ENCODE measurements around the gene LRR1. TPM values are rescaled to one million over a fixed set of nuclear protein-coding genes. Genes with fewer than 3 reads are reported as not detected.

Gene LRR1
- total and polyA plus RNA-seq, 9 of the 15 experiments (the other 6 are each of a cell fraction or from before 2014, with no cell fraction given): 26.5 to 58.1 (median 31.8) TPM

DNA sequence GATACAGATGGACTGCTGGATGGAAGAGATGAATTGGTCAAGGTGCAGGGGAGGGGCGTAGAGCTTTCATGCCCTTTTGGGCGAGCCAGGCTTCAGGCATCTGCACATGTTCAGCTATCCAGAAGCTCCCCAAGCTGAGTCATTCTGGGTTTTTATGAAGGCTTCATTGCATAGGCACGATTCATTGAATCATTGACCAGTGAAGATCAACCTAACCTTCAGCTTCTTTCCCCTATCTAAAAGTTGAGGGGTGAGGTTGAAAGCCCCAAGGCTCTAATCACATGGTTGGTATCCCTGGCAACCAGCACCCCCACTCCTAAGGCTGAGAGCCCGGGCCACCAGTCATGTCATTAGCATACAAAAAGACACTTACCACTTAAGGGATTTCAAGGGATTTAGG lies 48.9 kb upstream of the LRR1 start:
- Histone ChIP-seq H3K27me3 (ENCODE audit: control insufficient read depth in 2 of 2, insufficient read depth in 2 of 2, low read length in 2 of 2) (no peaks in the 10 kb centered on the region), H2AFZ (ENCODE audit: low read depth, low read length) (no peak overlapping the region), H4K20me1 (replicated peaks; ENCODE audit: control insufficient read depth, insufficient read depth, low read length) (no peaks in the 10 kb centered on the region; the same call in 1 of the 2 replicates), H3K9me3 (replicated peaks; ENCODE audit: control insufficient read depth, insufficient read depth, low read depth, low read length) (no peaks in the 10 kb centered on the region), H3K36me3 (ENCODE audit: control insufficient read depth, insufficient read depth, low read length) (no peaks in the 10 kb centered on the region), H3K4me2 (ENCODE audit: insufficient read depth, low read length) (no peak overlapping the region), H3K9ac (ENCODE audit: insufficient read depth in 1 of 2, low read depth in 2 of 2, low read length in 2 of 2) (no peak overlapping the region), H3K9me1 (ENCODE audit: control insufficient read depth, insufficient read depth, low read length) (no peaks in the 10 kb centered on the region), H3K27ac (ENCODE audit: extremely low read depth, low read depth, low read length) (no peak overlapping the region), H3K4me3 (no peak overlapping the region), H3K4me1 (replicated peaks in 1 of 2; ENCODE audit: control insufficient read depth in 2 of 2, insufficient read depth in 2 of 2, low read length in 2 of 2) (no peaks in the 10 kb centered on the region), H3K79me2 (ENCODE audit: control insufficient read depth, insufficient read depth, low read length) (no peaks in the 10 kb centered on the region)
- in situ Hi-C loops (cut with MboI) (no loop called here), intact Hi-C loops (cut with micrococcal nuclease) (loop anchor here (10.0 kb wide), 1 partner anchor 85 kb away; no protein-coding TSS in a partner anchor)
- TF ChIP-seq CBFB (CRISPR knock-in tag; IDR thresholded peaks at IDR 0.05): no peak
- TF ChIP-seq CTBP1 (IDR thresholded peaks at IDR 0.05; ENCODE audit: borderline replicate concordance): no peak
- no peak for TF ChIP-seq ZBTB7A (IDR thresholded peaks at IDR 0.05; ENCODE audit: borderline replicate concordance, control insufficient read depth, low read depth, low read length)
- no peak for TF ChIP-seq PTBP1 (IDR thresholded peaks at IDR 0.05; ENCODE audit: low read depth, low read length)
- TF ChIP-seq ZNF217 (CRISPR knock-in tag; IDR thresholded peaks at IDR 0.05): no peak
- TF ChIP-seq, protein P1, sequence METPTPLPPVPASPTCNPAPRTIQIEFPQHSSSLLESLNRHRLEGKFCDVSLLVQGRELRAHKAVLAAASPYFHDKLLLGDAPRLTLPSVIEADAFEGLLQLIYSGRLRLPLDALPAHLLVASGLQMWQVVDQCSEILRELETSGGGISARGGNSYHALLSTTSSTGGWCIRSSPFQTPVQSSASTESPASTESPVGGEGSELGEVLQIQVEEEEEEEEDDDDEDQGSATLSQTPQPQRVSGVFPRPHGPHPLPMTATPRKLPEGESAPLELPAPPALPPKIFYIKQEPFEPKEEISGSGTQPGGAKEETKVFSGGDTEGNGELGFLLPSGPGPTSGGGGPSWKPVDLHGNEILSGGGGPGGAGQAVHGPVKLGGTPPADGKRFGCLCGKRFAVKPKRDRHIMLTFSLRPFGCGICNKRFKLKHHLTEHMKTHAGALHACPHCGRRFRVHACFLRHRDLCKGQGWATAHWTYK (CRISPR knock-in tag; IDR thresholded peaks at IDR 0.05): no peak
- no peak for TF ChIP-seq ZNF175 (CRISPR knock-in tag; IDR thresholded peaks at IDR 0.05; ENCODE audit: low read depth)
- no peak for TF ChIP-seq NFXL1 (CRISPR knock-in tag; IDR thresholded peaks at IDR 0.05)
- TF ChIP-seq ZNF830 (CRISPR knock-in tag; IDR thresholded peaks at IDR 0.05): no peak
- TF ChIP-seq HNRNPH1 (optimal IDR thresholded peaks at IDR 0.05; ENCODE audit: low read depth, low read length): no peak
- no peak for TF ChIP-seq TGIF2 (CRISPR knock-in tag; IDR thresholded peaks at IDR 0.05)
- TF ChIP-seq NCOA4 (IDR thresholded peaks at IDR 0.05; ENCODE audit: partially characterized antibody): no peak
- TF ChIP-seq ZNF174 (CRISPR knock-in tag; IDR thresholded peaks at IDR 0.05): no peak
- no peak for FAIRE-seq
- no TSS peak for BruUV-seq (replicated peaks)
- DNase-seq (ENCODE audit: extremely low read depth in 1 of 4, low spot score in 3 of 4): no peak
- POLR2A ChIA-PET: interaction anchor here (0.6 to 1.7 kb wide), 2 partner anchors 45 to 55 kb away, joined by 3 to 6 read pairs; no protein-coding TSS in a partner anchor
- 3% methylated on average over 4 of the region's 4 CpGs for WGBS (ENCODE audit: insufficient coverage, low coverage, missing lambda C conversion rate)
- no peak for ATAC-seq
- CTCF ChIA-PET (ENCODE audit: low intra/inter-chr PET ratio): no interaction called here

All from K562 (cell line).